ENCODE data around the gene PHF21B.

PHF21B gene

DNA sequence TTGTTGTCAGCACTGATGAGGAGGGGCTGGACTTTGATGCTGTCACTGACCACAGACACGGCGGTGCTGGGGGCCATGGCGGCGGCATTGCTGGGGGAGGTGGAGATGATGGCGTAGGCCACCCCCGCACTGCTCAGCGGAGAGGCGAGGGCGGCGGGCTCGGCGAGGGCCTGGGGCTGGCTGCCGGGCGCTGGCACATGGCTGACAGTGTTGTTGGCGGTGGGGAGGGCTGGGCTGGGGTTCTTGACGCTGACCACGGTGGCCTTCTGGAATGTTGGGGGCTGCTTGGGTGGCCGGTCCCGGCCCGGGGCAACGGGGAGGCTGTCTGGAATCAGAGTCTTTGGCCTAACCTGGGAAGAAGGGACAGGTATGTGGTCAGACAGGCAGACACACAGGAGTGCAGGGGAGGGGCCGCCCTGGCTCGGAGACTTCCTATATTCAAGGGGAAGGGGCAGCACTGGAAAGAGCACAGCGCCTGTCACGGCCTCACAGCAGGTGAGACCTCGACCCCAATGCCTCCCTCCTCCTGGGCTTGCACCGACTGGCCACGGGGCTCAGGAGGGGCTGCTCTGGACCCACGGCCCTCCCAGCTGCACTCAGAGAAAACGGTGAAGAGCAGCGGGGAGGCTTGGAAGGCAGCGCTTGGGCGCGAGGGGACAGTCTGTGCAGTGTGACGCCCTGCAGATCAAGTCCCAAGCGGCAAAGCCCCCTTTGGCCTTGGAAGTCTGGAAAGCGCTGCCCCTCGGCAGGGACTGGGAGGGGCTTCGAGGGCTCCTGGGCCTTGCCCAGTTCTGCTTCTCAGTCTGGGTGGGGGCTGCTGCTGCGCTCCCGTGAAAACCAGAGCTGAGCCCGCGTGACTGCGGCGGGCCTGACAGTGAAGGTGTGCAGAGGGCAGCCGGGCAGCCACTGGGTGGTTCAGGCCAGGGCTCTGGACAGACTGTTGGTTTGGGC lies 93.2 kb downstream of the PHF21B start (continued):
- TF ChIP-seq, protein P1, sequence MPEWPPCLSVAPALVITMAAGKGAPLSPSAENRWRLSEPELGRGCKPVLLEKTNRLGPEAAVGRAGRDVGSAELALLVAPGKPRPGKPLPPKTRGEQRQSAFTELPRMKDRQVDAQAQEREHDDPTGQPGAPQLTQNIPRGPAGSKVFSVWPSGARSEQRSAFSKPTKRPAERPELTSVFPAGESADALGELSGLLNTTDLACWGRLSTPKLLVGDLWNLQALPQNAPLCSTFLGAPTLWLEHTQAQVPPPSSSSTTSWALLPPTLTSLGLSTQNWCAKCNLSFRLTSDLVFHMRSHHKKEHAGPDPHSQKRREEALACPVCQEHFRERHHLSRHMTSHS (tag by site-specific recombination; IDR thresholded peaks at IDR 0.05) = no peak
- TF ChIP-seq HOXA7 (CRISPR knock-in tag; IDR thresholded peaks at IDR 0.05; ENCODE audit: borderline replicate concordance) = no peak
- TF ChIP-seq YY1 (tag by site-specific recombination; IDR thresholded peaks at IDR 0.05) = no peak
- TF ChIP-seq ZNF830 (tag by site-specific recombination; IDR thresholded peaks at IDR 0.05; ENCODE audit: low read depth) = no peak
- no peak for TF ChIP-seq ZNF214 (tag by site-specific recombination; IDR thresholded peaks at IDR 0.05; ENCODE audit: borderline replicate concordance)
- no peak for TF ChIP-seq MZF1 (tag by site-specific recombination; IDR thresholded peaks at IDR 0.05; ENCODE audit: borderline replicate concordance)
- no peak for TF ChIP-seq ZNF391 (tag by site-specific recombination; IDR thresholded peaks at IDR 0.05; ENCODE audit: borderline replicate concordance, low read depth)
- no peak for TF ChIP-seq TCF7L2 (IDR thresholded peaks at IDR 0.05; ENCODE audit: borderline replicate concordance, low read depth, low read length)
- TF ChIP-seq, protein P2, sequence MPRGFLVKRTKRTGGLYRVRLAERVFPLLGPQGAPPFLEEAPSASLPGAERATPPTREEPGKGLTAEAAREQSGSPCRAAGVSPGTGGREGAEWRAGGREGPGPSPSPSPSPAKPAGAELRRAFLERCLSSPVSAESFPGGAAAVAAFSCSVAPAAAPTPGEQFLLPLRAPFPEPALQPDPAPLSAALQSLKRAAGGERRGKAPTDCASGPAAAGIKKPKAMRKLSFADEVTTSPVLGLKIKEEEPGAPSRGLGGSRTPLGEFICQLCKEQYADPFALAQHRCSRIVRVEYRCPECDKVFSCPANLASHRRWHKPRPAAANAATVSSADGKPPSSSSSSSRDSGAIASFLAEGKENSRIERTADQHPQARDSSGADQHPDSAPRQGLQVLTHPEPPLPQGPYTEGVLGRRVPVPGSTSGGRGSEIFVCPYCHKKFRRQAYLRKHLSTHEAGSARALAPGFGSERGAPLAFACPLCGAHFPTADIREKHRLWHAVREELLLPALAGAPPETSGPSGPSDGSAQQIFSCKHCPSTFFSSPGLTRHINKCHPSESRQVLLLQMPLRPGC (tag by site-specific recombination; IDR thresholded peaks at IDR 0.05) = no peak
- no peak for TF ChIP-seq ZNF629 (tag by site-specific recombination; IDR thresholded peaks at IDR 0.05)
- TF ChIP-seq EGR2 (tag by site-specific recombination; IDR thresholded peaks at IDR 0.05; ENCODE audit: low read depth) = no peak

DNA sequence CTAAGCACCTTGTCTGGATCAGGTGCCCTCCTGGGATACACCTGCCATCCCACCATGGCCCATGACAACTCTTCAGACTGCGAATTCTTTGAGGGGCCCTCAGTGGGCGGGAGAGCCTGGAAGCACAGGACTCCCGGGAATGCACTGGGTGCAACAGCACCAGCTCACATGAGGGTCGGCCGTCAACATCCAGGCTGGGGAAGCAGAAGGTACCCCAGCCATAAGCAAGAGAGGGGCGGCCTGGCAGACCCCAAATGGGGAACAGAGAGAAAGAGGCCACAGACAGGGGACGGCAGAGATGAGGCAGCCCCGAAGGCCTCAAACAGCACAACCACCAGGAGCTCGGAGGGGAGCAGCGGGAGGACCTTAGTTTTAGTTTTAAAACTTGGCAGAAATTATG lies 94.4 kb downstream of the PHF21B start:
- H3K9me3 ChIP-seq (ENCODE audit: control insufficient read depth, insufficient read depth, low read depth, low read length) = no peaks in the 10 kb centered on the region
- ChIA-PET POLR2A (no interaction called here), CTCF (interaction anchor here (0.7 kb wide), 1 partner anchor 13 kb away, joined by 3 read pairs; no protein-coding TSS in a partner anchor)
- TF ChIP-seq, protein P3, sequence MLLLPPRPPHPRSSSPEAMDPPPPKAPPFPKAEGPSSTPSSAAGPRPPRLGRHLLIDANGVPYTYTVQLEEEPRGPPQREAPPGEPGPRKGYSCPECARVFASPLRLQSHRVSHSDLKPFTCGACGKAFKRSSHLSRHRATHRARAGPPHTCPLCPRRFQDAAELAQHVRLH (tag by site-specific recombination; IDR thresholded peaks at IDR 0.05) = no peak
- TF ChIP-seq OVOL3 (tag by site-specific recombination; IDR thresholded peaks at IDR 0.05) (no peak), TRIM28 (IDR thresholded peaks at IDR 0.05; ENCODE audit: borderline replicate concordance, low read length) (no peak), ZNF629 (tag by site-specific recombination; IDR thresholded peaks at IDR 0.05) (no peak), ZBTB17 (tag by site-specific recombination; IDR thresholded peaks at IDR 0.05) (no peak), ZNF501 (tag by site-specific recombination; IDR thresholded peaks at IDR 0.05) (no peak), MEIS1 (CRISPR knock-in tag; IDR thresholded peaks at IDR 0.05; ENCODE audit: borderline replicate concordance) (no peak), ZBTB7A (tag by site-specific recombination; IDR thresholded peaks at IDR 0.05; ENCODE audit: low read depth) (no peak), BCL11B (tag by site-specific recombination; IDR thresholded peaks at IDR 0.05; ENCODE audit: low read depth) (no peak), ZNF266 (tag by site-specific recombination; IDR thresholded peaks at IDR 0.05; ENCODE audit: low read depth) (no peak), ZNF184 (tag by site-specific recombination; IDR thresholded peaks at IDR 0.05) (no peak), ZNF549 (tag by site-specific recombination; IDR thresholded peaks at IDR 0.05) (no peak)
- TF ChIP-seq, protein P4, sequence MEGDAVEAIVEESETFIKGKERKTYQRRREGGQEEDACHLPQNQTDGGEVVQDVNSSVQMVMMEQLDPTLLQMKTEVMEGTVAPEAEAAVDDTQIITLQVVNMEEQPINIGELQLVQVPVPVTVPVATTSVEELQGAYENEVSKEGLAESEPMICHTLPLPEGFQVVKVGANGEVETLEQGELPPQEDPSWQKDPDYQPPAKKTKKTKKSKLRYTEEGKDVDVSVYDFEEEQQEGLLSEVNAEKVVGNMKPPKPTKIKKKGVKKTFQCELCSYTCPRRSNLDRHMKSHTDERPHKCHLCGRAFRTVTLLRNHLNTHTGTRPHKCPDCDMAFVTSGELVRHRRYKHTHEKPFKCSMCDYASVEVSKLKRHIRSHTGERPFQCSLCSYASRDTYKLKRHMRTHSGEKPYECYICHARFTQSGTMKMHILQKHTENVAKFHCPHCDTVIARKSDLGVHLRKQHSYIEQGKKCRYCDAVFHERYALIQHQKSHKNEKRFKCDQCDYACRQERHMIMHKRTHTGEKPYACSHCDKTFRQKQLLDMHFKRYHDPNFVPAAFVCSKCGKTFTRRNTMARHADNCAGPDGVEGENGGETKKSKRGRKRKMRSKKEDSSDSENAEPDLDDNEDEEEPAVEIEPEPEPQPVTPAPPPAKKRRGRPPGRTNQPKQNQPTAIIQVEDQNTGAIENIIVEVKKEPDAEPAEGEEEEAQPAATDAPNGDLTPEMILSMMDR (tag by site-specific recombination; IDR thresholded peaks at IDR 0.05) = no peak
- TF ChIP-seq, protein P5, sequence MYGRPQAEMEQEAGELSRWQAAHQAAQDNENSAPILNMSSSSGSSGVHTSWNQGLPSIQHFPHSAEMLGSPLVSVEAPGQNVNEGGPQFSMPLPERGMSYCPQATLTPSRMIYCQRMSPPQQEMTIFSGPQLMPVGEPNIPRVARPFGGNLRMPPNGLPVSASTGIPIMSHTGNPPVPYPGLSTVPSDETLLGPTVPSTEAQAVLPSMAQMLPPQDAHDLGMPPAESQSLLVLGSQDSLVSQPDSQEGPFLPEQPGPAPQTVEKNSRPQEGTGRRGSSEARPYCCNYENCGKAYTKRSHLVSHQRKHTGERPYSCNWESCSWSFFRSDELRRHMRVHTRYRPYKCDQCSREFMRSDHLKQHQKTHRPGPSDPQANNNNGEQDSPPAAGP (tag by site-specific recombination; IDR thresholded peaks at IDR 0.05) = no peak
- TF ChIP-seq, protein P6, sequence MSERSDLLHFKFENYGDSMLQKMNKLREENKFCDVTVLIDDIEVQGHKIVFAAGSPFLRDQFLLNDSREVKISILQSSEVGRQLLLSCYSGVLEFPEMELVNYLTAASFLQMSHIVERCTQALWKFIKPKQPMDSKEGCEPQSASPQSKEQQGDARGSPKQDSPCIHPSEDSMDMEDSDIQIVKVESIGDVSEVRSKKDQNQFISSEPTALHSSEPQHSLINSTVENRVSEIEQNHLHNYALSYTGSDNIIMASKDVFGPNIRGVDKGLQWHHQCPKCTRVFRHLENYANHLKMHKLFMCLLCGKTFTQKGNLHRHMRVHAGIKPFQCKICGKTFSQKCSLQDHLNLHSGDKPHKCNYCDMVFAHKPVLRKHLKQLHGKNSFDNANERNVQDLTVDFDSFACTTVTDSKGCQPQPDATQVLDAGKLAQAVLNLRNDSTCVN (tag by site-specific recombination; optimal IDR thresholded peaks at IDR 0.05) = no peak

More for the DNA sequence above, 94.4 kb downstream of the PHF21B start:
- Histone ChIP-seq H3K36me3 (ENCODE audit: control insufficient read depth in 2 of 2, insufficient read depth in 1 of 2, low read length in 2 of 2) (no peaks in the 10 kb centered on the region; a peak in 1 of 3 replicates), H3K27ac (ENCODE audit: extremely low read depth, low read depth, low read length) (no peak overlapping the region), H3K4me3 (ENCODE audit: low read depth, low read length) (no peak overlapping the region), H3K4me1 (ENCODE audit: control insufficient read depth, insufficient read depth, low read length) (no peaks in the 10 kb centered on the region)

Data from HEK293 (cell line).